ENCODE results near the gene ZAP70.

The ZAP70 gene

GRCh38 chr2:97765933-97766332, 52.6 kb downstream of the ZAP70 start:
- H3K9me3 Mint-ChIP-seq = no peaks in the 10 kb centered on the region
- H3K4me1 Mint-ChIP-seq = peaks cover 9% of the 10 kb centered on the region
- TF ChIP-seq CTCF (IDR thresholded peaks at IDR 0.05; ENCODE audit: unreplicated experiment in 3 of 3) = no peak

GRCh38 chr2:97766567-97766966, 53.2 kb downstream of the ZAP70 start:
- Mint-ChIP-seq H3K36me3 (ENCODE audit: low read depth) (peaks cover 65% of the 10 kb centered on the region), H3K9me3 (no peaks in the 10 kb centered on the region), H3K27me3 (ENCODE audit: low read depth) (no peaks in the 10 kb centered on the region), H3K4me1 (peaks cover 9% of the 10 kb centered on the region), H3K27ac (no peak overlapping the region), H3K4me3 (no peak overlapping the region)
- TF ChIP-seq CTCF (IDR thresholded peaks at IDR 0.05; ENCODE audit: unreplicated experiment in 3 of 3) = no peak

More at GRCh38 chr2:97765933-97766332, 52.6 kb downstream of the ZAP70 start:
- H3K36me3 Mint-ChIP-seq (ENCODE audit: low read depth) = peaks cover 62% of the 10 kb centered on the region
- H3K27ac Mint-ChIP-seq = no peak overlapping the region
- no peaks in the 10 kb centered on the region for H3K27me3 Mint-ChIP-seq (ENCODE audit: low read depth)
- H3K4me3 Mint-ChIP-seq = no peak overlapping the region

- Mint-ChIP-seq H3K27ac (peak overlapping the region in 1 of 3 experiments; percentile 54), H3K4me1 (peaks cover 13% of the 10 kb centered on the region), H3K36me3 (ENCODE audit: low read depth) (peaks cover 64% of the 10 kb centered on the region), H3K9me3 (no peaks in the 10 kb centered on the region), H3K27me3 (ENCODE audit: low read depth) (no peaks in the 10 kb centered on the region), H3K4me3 (no peak overlapping the region)
- TF ChIP-seq CTCF (IDR thresholded peaks at IDR 0.05; ENCODE audit: unreplicated experiment in 3 of 3) = no peak
Observed at GRCh38 chr2:97769308-97769707, 55.9 kb downstream of the ZAP70 start.

GRCh38 chr2:97769711-97770110, 56.3 kb downstream of the ZAP70 start:
- Mint-ChIP-seq H3K4me3 (no peak overlapping the region), H3K27me3 (ENCODE audit: low read depth) (no peaks in the 10 kb centered on the region), H3K36me3 (ENCODE audit: low read depth) (peaks cover 68% of the 10 kb centered on the region), H3K4me1 (peaks cover 17% of the 10 kb centered on the region), H3K27ac (no peak overlapping the region), H3K9me3 (no peaks in the 10 kb centered on the region)
- TF ChIP-seq CTCF (IDR thresholded peaks at IDR 0.05; ENCODE audit: unreplicated experiment in 3 of 3) = no peak

- H3K9me3 Mint-ChIP-seq = no peaks in the 10 kb centered on the region
- no peak overlapping the region for H3K27ac Mint-ChIP-seq
- no peaks in the 10 kb centered on the region for H3K27me3 Mint-ChIP-seq (ENCODE audit: low read depth)
- no peak for TF ChIP-seq CTCF (IDR thresholded peaks at IDR 0.05; ENCODE audit: unreplicated experiment in 3 of 3)
- H3K4me1 Mint-ChIP-seq = peaks cover 18% of the 10 kb centered on the region
- peaks cover 68% of the 10 kb centered on the region for H3K36me3 Mint-ChIP-seq (ENCODE audit: low read depth)
- no peak overlapping the region for H3K4me3 Mint-ChIP-seq
Observed at GRCh38 chr2:97770445-97770844, 57.1 kb downstream of the ZAP70 start.

GRCh38 chr2:97774425-97774824, 61.0 kb downstream of the ZAP70 start:
- Mint-ChIP-seq H3K27me3 (ENCODE audit: low read depth) (no peaks in the 10 kb centered on the region), H3K36me3 (ENCODE audit: low read depth) (peaks cover 73% of the 10 kb centered on the region), H3K9me3 (no peaks in the 10 kb centered on the region), H3K4me3 (no peak overlapping the region), H3K4me1 (peaks cover 8% of the 10 kb centered on the region), H3K27ac (peak overlapping the region in 2 of 3 experiments; percentile 25 to 55)
- peak in 2 of 3 experiments; percentile 12 to 23 for TF ChIP-seq CTCF (IDR thresholded peaks at IDR 0.05; ENCODE audit: unreplicated experiment in 3 of 3)

Measured in nephron (organoid).